ENCODE data around the gene LRMDA. TPM values are rescaled to one million over a fixed set of nuclear protein-coding genes. Genes with fewer than 3 reads are reported as not detected.

The LRMDA gene
- total and polyA plus RNA-seq, 2 of the 13 experiments (the other 11 are each of a cell fraction or from before 2014, with no cell fraction given) = 13.4 to 22.0 TPM

GRCh38 chr10:75495434-75496190, 64.2 kb downstream of the LRMDA start (continued):
- TF ChIP-seq MLX (CRISPR knock-in tag; IDR thresholded peaks at IDR 0.05) (no peak), NR2C2 (CRISPR knock-in tag; IDR thresholded peaks at IDR 0.05; ENCODE audit: borderline replicate concordance) (0 out of 2 replicates have a peak, but pooled peaks have one; percentile 31), ARID3A (IDR thresholded peaks at IDR 0.05; ENCODE audit: low read depth, low read length) (no peak), ZHX2 (IDR thresholded peaks at IDR 0.05; ENCODE audit: low read depth) (no peak), ZHX2 (CRISPR knock-in tag; IDR thresholded peaks at IDR 0.05; ENCODE audit: borderline replicate concordance) (no peak), CREM (IDR thresholded peaks at IDR 0.05) (peak; percentile 34; the same call in 1 of the 2 replicates), CREM (CRISPR knock-in tag; IDR thresholded peaks at IDR 0.05) (no peak), SMAD3 (CRISPR knock-in tag; IDR thresholded peaks at IDR 0.05) (no peak), DPF2 (CRISPR knock-in tag; IDR thresholded peaks at IDR 0.05; ENCODE audit: borderline replicate concordance, low read depth) (peak; percentile 63; the same call in 1 of the 2 replicates), AHDC1 (CRISPR knock-in tag; IDR thresholded peaks at IDR 0.05; ENCODE audit: borderline replicate concordance) (peak; percentile 73; the same call in 1 of the 2 replicates), KDM3A (CRISPR knock-in tag; IDR thresholded peaks at IDR 0.05; ENCODE audit: low read depth) (no peak), CREB1 (IDR thresholded peaks at IDR 0.05) (no peak), CREB1 (CRISPR knock-in tag; IDR thresholded peaks at IDR 0.05) (no peak; the same call in 1 of the 2 replicates), ZSCAN22 (CRISPR knock-in tag; IDR thresholded peaks at IDR 0.05) (no peak), ZSCAN21 (CRISPR knock-in tag; IDR thresholded peaks at IDR 0.05; ENCODE audit: borderline replicate concordance) (no peak), ZSCAN31 (CRISPR knock-in tag; IDR thresholded peaks at IDR 0.05; ENCODE audit: low read depth) (no peak)

All from HepG2 (cell line).